ENCODE data around the gene PARD6B.
"Not testable (repeated sequence)": the region's sequence is repeated elsewhere in the genome, so short reads cannot be mapped to it uniquely, and the experiment has no call there.

PARD6B gene

DNA sequence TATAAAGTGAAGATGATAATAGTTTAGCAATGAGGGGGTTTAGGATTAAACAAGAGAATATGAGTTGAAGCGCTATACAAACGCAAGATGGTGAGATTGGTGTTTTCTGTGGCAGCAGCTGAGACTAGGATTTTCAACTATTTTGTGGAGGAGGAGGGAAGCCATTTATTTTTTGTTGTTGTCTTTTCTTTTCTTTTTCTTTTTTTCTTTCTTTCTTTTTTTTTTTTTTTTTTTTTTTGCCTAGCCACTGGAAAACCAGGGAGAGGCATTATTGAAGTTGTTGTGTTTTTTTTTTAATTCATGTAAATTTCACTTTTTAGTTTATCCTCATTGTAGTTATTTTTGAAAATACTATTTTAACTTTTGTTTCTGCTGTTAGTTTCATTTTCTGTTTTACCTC is 15.9 kb downstream of the PARD6B start:
- no peak for DNase-seq

DNA sequence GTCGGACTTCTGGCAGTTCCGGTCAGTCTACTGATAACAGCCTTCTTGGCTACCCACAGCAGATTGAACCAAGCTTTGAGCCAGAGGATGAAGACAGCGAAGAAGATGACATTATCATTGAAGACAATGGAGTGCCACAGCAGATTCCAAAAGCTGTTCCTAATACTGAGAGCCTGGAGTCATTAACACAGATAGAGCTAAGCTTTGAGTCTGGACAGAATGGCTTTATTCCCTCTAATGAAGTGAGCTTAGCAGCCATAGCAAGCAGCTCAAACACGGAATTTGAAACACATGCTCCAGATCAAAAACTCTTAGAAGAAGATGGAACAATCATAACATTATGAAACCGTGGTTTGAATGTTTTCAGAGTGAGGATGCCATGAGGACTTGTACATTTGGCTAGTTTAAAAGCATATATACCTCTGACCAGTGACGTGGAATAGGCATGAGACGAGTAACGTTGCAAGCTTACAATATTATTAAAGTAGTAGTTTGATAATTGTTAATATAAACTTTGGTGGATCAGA is 18.8 kb downstream of the PARD6B start:
- no peak for DNase-seq

DNA sequence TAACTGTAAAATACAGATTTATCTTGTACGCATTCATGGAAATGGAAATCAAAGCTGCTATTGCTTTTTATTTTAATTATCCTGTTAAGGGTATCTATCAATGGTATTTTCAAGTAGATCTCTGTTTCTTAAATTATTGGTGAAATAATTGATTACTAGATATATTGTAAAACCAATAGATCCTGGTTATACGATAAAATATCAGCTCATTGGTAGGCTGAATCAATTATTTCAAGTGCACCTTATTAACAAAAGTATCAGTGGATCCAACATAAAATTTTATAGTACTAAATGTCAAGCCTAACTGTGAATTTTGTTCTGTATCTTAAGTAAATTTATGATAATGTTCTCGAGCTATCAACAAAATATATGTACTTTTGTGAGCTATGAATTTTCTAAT is 21.8 kb downstream of the PARD6B start:
- DNase-seq, result no peak

DNA sequence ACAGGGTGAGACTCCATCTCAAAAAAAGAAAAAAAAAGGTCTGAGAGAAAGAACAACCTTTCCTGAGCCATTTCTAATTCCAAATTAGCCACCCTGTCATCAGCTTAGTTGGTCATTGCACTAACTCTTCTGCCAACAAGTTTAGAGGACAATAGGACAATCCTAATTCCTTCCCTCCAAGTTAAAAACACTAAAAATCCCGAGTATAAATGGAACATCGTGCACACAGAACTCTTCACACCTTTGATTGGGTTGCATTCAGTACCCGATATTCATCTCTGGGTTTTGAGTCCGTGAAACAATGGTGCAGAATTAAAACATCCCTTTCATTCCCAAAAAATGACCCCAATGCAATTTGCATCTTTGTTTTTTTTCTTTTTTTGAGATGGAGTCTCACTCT is 23.0 kb downstream of the PARD6B start:
- no peak for DNase-seq

DNA sequence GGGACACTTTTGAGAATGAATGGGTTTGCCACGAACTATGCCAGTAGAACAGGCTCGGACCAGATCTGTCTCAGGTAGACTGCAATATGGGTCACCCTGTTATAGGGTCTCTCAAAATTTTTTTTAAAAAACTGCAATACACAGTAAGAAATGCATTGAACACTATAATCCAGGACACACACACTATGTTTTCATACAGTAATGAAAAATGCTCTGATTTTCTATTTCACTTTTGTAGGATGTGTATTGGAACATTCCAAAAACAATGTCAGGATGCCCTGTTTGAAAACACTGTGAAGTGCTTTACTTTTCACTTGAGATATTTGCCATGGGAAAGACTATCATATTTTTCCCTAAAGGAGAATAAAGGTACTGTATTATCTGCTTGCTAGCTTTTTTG is 25.1 kb downstream of the PARD6B start:
- no peak for DNase-seq

DNA sequence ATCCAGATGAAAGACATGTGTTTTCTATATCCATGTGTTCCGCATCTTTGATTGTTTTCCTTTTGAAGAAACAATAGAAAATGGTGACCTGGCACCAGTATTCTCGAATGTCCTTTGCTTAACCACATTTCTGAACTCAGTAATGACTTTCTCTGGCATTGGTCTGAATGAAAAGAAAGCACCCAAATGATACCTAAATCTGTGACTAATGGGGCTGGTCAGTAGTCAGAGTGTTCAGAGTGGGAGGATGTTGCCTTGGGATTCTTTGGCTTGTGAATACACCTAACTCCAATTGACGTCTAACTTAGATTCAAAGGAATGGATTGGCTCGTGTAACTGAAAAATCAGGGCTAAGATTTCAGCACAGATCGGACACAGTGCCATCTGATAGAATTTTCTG is 27.1 kb downstream of the PARD6B start:
- DNase-seq, result no peak

DNA sequence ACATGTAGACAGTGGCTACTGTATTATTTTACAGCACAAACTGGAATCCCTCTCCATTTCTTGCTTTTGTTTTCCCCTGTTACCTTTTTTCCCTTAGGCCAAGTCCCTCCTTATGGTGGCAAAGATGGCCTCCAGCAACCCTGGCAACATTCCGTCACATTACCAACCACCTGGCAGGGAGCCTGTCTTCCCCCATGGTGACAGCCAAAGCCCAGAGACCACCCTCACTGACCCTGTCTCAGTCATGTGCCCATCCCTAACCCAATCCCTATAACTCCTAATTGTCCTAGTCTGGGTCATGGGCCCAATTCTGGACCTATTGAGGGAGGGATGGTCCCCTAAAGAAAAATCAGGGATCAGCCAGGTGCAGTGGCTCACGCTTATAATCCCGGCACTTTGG is 27.6 kb downstream of the PARD6B start:
- no peak for DNase-seq

DNA sequence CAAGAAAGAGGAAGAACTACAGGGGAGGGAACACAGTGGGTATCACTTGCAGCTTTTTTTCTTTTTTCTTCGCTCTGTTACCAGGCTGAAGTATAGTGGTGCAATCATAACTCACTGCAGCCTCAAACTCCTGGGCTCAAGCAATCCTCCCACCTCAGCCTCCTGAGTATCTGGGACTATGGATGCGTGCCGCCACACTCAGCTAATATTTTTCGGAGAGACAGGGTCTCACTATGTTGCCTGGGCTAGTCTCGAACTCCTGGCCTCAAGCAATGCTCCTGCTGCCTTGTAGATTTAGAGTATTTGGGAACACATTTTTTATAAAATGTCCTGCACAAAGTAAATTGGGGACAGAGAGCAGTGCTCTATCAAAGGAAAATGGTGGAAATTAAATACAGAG is 28.3 kb downstream of the PARD6B start:
- DNase-seq, result no peak

DNA sequence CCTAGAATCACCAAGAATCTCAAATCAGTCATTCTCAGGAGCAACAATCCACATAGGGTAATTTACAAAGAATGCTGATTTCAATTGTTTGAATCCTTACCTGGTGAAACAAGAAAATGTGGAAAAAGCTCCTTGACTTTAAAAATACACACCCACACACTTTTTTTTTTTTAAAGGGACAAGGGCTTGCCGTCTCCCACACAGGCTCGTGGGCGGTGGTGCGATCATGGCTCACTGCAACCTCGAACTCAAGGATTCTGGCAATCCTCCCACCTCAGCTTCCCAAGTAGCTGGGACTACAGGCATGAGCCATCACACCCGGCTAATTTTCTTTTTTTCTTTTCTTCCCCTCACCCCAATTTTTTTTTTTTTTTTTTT is 30.7 kb downstream of the PARD6B start:
- DNase-seq, result peak in 1 of 3 donors; percentile 26

DNA sequence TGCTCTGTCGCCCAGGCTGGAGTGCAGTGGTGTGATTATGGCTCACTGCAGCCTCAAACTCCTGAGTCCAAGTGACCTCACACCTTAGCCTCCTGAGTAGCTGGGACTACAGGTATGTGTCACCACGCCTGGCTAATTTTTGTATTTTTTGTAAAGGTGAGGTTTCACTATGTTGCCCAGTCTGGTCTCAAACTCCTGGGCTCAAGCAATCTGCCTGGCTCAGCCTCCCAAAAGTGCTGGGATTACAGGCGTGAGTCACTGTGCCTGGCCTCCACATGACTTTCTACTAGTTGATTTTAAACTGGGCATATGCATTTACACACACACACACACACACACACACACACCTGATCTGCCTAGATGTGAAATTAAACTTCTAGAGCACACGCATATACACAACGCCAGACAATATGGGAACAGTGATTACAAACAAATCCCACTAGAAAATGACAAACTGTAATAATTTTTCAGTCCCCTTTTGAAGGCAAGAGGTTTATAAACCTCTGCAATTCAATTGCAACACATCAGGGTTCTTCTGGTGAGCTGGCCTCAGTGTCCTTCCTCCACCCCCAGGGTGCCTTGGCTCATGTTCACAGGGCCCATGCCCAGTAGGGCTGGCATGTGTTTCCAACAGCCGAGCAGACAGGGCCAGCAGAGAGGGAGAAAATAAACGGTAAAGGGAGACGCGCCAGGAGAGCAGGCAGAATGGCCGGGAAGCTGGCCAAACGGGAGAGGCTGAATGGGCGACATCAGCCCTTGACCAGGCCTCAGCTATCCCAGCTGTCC is 31.2 kb downstream of the PARD6B start:
- DNase-seq, result no peak

DNA sequence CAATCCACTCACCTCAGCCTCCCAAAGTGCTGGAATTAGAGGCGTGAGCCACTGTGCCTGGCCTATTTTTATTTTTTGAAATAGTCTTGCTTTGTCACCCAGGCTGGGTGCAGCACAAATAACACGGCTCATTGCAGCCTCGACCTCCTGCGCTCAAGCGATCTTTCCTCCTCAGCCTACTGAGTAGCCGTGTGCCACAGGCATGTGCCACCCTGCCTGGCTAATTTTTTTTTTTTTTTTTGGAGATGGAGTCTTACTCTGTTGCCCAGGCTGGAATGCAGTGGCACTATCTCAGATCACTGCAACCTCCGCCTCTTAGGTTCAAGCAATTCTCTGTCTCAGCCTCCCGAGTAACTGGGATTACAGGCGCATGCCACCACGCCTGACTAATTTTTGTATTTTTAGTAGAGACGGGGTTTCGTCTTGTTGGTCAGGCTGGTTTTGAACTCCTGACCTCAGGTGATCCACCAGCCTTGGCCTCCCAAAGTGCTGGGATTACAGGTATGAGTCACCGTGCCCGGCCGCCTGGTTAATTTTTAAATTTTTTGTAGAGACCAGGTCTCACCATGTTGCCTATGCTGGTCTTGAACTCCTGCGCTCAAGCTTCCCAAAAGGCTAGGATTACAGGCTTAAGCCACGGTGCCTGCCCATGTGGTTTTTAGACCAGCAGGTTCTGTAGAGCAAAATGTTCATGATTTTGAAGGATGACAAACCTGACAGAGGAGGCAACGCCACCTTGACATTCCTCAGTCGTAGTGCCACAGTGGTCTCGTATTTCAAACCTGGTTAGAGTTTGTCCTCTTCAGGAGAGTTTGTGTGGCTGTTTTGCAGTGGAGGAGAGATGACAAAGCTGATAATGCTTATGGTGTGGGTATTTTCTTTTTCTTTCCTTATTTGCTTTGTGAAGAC is 32.4 kb downstream of the PARD6B start:
- DNase-seq, result not testable (repeated sequence)

DNA sequence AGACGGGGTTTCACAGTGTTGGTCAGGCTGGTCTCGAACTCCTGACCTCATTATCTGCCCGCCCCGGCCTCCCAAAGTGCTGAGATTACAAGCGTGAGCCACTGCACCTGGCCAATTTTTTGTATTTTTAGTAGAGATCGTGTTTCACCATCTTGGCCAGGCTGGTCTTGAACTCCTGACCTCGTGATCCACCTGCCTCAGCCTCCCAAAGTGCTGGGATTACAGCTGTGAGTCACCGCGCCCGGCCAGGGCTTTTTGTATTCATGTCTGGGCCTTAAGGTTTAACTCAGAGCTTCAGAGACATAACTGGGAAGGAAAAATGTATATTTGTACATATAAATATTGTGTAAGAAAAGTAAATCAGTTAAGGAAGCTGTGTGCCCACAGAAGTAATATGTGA is 33.9 kb downstream of the PARD6B start:
- DNase-seq, result not testable (repeated sequence)

DNA sequence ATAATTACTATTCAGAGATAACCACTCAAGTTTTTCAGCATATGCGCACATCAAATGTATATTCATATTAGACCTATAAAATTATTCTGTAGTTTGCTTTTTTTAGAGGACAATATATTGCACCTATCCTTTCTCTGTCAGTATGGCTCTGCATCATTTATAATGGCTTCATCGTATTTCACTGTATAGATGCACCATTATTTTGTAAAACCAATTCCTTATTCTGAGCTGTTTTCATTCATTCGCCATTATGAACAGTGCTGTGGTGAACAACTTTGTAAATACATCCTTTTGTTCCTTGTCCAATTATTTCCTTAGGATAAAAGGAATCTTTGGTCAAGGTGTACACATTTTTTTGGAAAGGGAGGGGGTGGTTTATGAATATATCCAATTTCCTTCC is 34.3 kb downstream of the PARD6B start:
- DNase-seq, result no peak

DNA sequence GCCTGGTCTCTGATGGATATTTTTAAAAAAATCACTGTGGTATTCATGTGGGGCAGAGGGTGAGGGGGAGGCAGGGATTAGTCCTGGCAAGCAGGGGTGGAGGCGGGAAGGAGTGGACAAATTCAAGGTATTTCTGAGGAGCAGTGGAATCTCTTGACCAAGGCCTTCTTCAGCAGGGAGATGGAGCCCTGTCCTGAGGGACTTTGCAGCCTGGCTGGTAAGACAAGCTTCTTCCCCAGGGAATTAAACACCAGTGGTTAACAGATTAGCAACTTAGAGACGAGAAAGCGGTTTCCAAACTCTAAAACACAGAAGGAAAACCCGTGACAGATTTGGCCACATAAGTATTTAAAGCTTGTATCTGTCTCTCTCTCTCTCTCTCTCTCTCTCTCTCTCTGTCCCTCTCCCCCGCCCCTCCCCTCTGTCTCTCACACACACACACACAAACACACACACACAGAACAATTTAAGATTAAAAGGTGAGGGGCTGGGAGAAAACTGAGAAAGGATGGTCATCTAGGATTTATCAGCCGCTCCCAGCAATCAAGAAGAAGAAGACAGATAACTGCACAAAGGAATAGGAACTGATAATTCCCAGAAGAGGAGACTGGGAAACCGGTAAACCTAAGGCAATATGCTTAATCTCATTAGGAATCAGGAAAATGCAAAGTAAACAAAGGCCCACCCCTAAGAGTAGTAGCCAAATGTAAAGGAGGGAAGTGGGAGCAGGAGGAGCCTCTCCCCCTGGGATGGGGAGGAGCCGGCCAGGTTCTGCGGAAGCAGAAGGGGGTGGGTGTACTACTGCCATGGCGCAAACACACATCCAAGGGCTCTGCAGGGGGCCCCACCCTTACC is 35.8 kb downstream of the PARD6B start:
- DNase-seq, result not testable (repeated sequence)

DNA sequence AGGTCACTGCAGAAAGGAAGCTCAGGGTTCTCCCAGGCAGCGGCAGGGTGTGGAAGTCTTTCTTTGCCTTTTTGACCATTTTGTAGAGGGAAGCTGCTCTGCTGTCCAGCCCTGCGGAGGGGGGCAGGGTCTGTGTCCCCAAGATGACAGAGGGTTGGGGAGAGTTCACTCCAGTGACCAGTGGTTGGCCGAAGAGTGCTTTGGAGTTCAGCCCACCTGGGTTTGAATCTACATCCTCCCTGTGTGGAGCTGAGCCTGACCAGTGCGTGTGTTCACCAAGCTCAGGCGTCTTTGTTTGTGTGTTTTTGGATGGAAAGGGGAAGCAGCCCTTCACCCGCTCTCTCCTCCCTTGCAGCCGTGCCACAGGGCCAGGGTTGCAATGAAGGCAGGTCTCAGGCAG is 37.6 kb downstream of the PARD6B start:
- not testable (repeated sequence) for DNase-seq

DNA sequence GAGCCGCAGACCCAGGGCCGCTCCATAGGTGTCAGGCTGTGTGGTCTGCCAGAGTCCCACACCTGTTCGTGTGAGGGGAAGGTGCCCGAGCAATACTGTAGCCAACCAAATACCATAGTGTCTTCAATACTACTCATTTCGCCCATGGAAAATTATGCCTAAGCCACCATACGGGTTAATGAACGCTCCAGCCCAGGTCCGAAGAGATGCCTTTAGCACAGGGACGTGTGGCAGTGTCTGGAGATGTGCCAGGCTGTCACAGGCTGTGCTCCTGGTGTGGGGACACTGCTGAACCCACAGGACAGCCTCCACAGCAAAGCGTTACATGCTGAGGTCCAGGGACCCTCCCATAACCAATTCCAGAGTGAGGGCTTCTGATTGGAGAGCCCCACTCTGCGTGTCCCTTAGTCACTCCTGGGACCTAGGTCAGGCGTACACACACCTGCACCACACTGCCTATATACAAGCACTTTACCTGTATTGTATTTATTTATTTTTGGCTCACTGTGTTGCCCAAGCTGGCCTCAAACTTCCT is 38.2 kb downstream of the PARD6B start:
- not testable (repeated sequence) for DNase-seq

DNA sequence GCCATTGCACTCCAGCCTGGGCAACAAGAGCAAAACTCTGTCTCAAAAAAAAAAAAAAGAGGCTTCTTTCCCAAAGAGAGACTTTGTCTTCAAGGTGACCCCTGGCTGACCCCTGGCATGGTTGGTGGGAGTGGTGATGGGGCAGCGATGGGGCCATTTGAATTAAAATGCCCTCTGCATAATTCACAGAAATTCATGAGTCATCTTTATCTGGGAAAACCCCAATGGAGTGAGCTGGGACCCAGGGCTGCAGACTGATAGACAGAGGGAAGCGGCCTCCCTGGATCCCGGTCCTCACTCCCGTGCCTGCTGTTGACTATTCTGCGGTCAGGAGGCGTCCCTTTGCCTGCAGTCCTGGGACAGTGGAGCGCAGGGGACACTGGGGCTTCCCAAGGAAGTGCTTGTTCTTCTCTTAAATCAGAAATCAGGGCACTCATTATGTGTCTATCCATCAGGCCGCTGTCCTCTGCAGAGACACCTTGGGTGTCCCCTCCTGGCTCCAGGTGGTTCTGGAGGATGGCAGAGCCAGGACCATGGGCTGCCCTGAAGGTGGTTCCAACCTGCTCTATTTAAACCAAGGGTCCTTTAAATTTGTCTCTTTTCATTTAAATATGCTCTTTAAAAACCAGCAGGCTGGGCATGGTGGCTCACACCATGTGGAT is 40.2 kb downstream of the PARD6B start:
- DNase-seq, result peak in 1 of 3 donors; percentile 15

DNA sequence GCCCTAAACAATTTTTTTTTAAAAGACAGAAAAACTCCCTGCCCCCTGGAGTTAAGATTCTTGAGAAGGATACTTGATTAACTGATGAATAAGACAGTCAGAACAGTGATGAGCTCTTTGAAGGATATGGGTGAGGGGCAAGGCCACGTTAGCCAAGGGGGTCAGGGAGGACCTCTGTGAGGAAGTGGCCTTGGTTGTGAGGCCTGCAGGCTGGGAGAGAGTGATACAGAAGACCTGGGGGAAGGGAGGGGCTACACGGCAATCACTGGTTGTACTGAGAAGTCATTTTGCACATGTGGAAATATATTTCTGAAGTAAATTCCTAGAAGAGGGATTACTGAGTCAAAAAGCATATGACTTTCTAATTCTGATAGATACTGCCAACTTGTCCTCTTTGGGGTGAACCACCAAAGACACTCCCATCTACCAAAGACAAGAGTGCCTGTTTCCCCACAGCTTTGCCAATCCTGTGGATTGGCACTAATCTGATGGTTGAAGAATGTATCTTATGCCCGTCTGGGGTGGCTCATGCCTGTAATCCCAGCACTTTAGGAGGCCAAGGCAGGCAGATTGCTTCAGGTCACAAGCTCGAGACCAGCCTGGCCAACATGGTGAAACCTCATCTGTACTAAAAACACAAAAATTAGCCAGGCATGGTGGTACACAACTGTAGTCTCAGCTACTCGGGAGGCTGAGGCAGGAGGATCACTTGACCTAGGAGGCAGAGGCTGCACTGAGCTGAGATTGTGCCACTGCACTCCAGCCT is 41.2 kb downstream of the PARD6B start:
- no peak for DNase-seq

DNA sequence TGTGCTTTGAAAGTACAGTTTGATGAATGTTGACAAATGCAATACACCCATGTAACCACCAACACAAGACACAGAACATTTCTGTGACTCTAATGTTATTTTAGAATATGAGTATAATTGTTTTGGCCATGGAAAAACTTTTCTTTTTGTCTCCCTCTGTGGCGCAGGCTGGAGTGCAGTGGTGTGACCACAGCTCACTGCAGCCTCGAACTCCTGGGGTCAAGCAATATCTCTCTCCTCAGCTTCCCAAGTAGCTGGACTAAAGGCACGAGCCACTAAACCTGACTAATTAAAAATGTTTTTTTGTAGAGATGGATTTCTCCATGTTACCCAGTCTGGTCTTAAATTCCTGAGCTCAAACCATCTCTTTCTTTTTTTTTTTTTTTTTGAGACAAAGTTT is 43.1 kb downstream of the PARD6B start:
- no peak for DNase-seq

DNA sequence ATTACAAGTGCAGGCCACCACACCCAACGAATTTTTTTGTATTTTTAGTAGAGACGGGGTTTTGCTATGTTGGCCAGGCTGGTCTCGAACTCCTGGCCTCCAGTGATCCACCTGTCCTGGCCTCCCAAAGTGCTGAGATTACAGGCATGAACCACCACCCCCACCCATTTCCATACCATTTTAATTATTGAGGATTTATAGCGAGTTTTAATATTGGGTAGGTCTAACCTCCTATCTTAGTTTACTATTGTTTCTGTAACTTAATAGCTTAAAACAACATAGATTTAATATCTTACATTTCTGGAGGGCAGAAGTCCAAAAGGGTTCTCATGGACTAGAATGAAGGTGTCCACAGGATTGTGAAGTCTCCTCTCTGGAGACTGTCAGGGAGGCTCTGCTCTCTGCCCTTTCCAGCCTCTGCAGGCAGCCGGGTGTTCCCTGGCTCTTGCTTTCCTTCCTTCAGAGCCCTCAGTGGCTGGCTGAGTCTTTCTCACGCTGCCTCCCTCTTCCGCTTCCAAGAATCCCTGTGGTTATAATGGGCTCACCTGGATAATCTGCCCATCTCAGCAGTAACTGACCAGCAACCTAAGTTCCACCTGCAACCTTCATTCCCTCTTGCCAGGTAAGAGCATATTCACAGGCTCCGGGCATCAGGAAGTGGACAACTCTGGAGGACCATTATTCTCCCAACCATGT is 44.9 kb downstream of the PARD6B start:
- no peak for DNase-seq

DNA sequence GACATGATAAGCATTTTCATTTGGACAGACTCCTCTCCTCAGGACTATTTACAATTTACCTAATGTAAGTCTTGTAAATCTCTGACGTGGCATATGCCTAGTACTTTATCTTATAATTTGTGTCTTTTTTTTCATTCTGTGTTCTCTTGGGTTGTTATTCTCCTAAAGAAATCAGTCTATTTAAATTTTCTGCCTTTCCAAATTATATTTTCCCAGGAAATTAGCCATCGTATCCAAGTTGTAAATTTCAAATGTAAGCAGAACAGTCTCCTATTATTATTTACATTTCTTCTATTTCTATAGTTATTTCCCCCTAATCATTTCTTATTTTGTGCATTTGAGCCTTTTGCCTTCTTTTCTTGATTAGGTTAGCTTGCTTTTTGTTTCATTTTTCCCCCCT is 46.0 kb downstream of the PARD6B start:
- DNase-seq, result no peak

Measured in suppressor macrophage treated with lipopolysaccharide for 1 hour (primary cell).